Prostate gland (tissue), 2 donors: ENCODE measurements around the gene FOSL2.

Experiments
- POLR2A ChIP-seq: fragments of 450-650 bp; IDR thresholded peaks from one replicate; pipeline ENCODE4 v1.6.1; 2016; ENCODE audit warnings: antibody characterized with exemption, mild to moderate bottlenecking
- TF ChIP-seq, protein P1 (sequence below), 4 experiments: fragments of 200-600 bp in 2 of 4; fragments of 450-650 bp in 2 of 4; sonication (generic) in 2 of 4; IDR thresholded peaks; 1 replicate in 3 of 4; 2 replicates in 1 of 4; pipeline ENCODE4 v1.5.1; 2016 to 2019; ENCODE audit warnings: antibody characterized with exemption in 4 of 4, mild to moderate bottlenecking in 2 of 4, moderate library complexity in 2 of 4

DNA sequence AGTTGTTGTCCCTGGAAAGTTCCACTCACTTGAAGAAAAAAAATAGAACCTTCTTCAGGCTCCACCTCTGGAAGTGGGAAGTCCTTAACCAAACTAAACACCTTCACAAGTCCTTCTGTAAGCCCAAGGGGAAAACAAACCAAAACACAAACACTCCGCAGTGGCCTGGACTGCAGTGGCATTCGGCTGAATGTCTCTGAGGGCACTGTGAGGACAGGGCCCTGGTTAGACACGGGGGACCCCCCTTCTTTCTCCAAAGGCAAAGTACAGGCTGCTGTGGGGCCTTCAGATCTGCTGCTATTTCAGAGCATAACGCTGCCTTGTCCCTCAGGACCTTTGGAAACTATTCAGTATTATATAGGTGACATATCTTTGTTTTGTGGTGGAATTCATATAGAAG lies 28.1 kb downstream of the FOSL2 start:
- TF ChIP-seq, protein P1, sequence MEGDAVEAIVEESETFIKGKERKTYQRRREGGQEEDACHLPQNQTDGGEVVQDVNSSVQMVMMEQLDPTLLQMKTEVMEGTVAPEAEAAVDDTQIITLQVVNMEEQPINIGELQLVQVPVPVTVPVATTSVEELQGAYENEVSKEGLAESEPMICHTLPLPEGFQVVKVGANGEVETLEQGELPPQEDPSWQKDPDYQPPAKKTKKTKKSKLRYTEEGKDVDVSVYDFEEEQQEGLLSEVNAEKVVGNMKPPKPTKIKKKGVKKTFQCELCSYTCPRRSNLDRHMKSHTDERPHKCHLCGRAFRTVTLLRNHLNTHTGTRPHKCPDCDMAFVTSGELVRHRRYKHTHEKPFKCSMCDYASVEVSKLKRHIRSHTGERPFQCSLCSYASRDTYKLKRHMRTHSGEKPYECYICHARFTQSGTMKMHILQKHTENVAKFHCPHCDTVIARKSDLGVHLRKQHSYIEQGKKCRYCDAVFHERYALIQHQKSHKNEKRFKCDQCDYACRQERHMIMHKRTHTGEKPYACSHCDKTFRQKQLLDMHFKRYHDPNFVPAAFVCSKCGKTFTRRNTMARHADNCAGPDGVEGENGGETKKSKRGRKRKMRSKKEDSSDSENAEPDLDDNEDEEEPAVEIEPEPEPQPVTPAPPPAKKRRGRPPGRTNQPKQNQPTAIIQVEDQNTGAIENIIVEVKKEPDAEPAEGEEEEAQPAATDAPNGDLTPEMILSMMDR (IDR thresholded peaks at IDR 0.05) = no peak
- no peak for TF ChIP-seq POLR2A
